Skeletal muscle satellite cell (primary cell): Measurements from ENCODE around the gene GPBAR1.
"Not testable (repeated sequence)": the region's sequence is repeated elsewhere in the genome, so short reads cannot be mapped to it uniquely, and the experiment has no call there.

ENCODE experiments used
- H3K27me3 ChIP-seq: 2 replicates; pipeline ENCODE4 v1.7.0; 2013; ENCODE audit warnings: low read length; ENCODE audit not compliant: control insufficient read depth, insufficient read depth
- H3K36me3 ChIP-seq: 2 replicates; pipeline ENCODE4 v1.7.0; 2013; ENCODE audit warnings: mild to moderate bottlenecking, control low read depth, low read length; ENCODE audit not compliant: insufficient read depth
- H3K4me1 ChIP-seq: 2 replicates; pipeline ENCODE4 v1.7.0; 2013; ENCODE audit warnings: low read length; ENCODE audit not compliant: control insufficient read depth, insufficient read depth
- H3K4me2 ChIP-seq: 2 replicates; pipeline ENCODE4 v1.7.0; 2013; ENCODE audit warnings: mild to moderate bottlenecking, low read length
- H3K4me3 ChIP-seq: 2 replicates; pipeline ENCODE4 v1.7.0; 2013; ENCODE audit warnings: low read length
- H3K9ac ChIP-seq: 2 replicates; pipeline ENCODE4 v1.7.0; 2013; ENCODE audit warnings: mild to moderate bottlenecking, low read depth, low read length, moderate library complexity
- H3K9me3 ChIP-seq: replicated peaks from 2 replicates; pipeline ENCODE4 v1.7.0; 2013; ENCODE audit warnings: mild to moderate bottlenecking, control low read depth, low read length

GPBAR1 gene

DNA sequence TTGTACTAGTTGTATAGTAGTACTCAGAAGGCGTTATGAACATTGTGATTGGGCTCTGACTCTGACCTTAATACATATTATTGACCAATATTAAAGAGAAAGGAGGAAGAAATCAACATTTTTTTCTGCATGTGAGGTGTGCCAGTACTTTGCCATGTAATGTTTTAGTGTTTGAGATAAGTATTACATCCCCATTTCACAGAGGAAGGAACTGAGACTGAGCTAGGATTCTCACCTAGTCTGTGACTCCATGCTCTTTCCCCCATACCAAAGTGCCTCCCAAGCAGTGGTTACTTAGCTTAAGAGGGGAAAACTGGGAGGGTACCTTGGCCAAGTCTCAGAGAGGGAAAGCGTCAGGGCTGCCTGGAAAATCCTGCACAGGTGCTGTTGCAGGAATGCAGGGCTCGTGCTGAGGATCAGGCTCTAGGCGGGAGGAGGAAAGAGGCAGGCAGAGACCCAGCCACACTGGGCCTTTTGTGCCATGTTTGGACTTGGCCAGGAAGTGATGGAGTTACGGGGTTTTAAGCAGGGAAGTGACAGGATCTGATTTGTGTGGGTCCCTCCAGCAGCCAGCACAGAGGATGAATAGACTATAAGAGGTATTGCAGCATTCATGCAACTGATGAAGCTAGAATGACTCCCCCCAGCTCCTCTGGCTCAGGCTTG, 11.2 kb downstream of the GPBAR1 start:
- H3K9ac ChIP-seq, result peak overlapping the region; percentile 87
- H3K4me3 ChIP-seq, result peak overlapping the region; percentile 91
- H3K27me3 ChIP-seq, result no peaks in the 10 kb centered on the region
- peaks cover 27% of the 10 kb centered on the region for H3K4me1 ChIP-seq
- peaks cover 43% of the 10 kb centered on the region for H3K36me3 ChIP-seq
- peak overlapping the region; percentile 86 for H3K4me2 ChIP-seq
- no peaks in the 10 kb centered on the region for H3K9me3 ChIP-seq

DNA sequence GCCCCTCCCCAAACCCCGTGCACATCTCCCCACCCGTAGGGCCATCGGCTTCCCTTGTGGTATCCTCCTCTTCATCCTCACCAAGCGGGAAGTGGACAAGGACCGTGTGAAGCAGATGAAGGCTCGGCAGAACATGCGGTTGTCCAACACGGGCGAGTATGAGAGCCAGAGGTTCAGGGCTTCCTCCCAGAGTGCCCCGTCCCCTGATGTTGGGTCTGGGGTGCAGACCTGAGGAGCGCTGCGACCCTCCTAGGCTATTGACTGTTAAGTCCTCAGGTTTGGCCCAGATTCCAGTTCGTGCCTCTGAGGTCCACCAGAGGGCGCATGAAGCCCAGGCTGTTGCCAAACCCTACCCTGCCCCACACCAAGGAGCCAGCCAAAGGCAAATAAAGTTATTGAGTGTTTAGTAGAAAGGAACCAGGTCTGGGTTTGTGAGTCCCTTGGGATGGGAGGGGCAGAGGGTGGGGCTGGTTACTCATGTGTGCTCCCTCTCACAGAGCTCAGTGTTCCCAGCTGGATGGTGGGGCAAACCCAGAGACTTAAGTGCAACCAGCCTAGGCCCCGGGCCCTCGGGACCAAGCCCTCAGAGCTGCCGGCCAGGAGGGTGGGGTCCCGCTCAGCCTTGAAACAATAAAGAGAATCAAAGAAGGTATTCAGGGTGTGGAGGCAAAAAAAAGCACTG, 11.9 kb downstream of the GPBAR1 start:
- Histone ChIP-seq H3K9me3 (no peaks in the 10 kb centered on the region), H3K27me3 (no peaks in the 10 kb centered on the region), H3K4me2 (peak overlapping the region; percentile 86), H3K4me1 (peaks cover 27% of the 10 kb centered on the region), H3K9ac (peak overlapping the region; percentile 19), H3K36me3 (peaks cover 46% of the 10 kb centered on the region), H3K4me3 (peak overlapping the region; percentile 36)

DNA sequence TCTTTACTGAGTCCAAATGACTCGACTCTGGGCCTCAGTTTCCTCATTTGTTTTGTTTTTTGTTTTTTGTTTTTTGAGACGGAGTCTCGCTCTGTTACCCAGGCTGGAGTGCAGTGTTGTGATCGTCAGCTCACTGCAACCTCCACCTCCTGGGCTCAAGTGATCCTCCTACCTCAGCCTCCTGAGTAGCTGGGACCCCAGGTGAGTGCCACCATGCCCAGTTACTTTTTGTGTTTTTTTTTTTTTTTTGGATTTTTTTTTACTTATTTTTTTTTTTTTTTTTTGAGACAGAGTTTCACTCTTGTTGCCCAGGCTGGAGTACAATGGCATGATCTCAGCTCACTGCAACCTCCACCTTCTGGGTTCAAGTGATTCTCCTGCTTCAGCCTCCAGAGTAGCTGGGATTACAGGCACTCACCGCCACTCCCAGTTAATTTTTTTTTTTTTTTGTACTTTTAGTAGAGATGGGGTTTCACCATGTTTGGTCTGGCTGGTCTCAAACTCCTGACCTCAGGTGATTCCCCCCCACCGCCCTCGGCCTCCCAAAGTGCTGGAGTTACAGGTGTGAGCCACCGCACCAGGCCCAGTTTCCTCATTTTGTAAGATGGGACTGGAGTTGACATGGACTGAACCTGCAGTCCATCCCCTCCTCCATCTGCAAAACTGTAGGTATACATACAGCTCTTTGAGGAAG, 12.5 kb downstream of the GPBAR1 start:
- Histone ChIP-seq H3K9ac (peak overlapping the region; percentile 18), H3K4me1 (peaks cover 27% of the 10 kb centered on the region), H3K36me3 (peaks cover 53% of the 10 kb centered on the region), H3K4me2 (peak overlapping the region; percentile 61)
- H3K27me3 ChIP-seq, H3K4me3 ChIP-seq, H3K9me3 ChIP-seq: not testable (repeated sequence)

DNA sequence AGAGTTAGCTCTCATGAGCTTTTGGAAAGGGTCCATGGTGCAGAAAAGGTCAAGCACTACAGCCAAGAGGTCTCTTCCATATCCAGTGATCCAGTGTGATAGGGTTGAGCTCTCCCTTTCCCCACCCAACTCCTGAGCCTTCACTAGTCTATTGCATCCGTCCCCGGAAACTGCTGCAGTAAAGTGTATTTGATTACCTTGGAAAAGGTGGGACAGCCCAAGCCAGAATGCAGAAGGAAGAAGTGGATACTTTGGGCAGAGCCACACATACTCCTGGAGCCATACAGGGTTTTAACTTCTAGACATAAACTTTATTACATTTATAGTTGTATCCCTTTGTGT, 13.1 kb downstream of the GPBAR1 start:
- Histone ChIP-seq H3K4me1 (peaks cover 26% of the 10 kb centered on the region), H3K9ac (no peak overlapping the region), H3K27me3 (no peaks in the 10 kb centered on the region), H3K4me2 (no peak overlapping the region), H3K36me3 (peaks cover 58% of the 10 kb centered on the region), H3K9me3 (no peaks in the 10 kb centered on the region), H3K4me3 (no peak overlapping the region)

DNA sequence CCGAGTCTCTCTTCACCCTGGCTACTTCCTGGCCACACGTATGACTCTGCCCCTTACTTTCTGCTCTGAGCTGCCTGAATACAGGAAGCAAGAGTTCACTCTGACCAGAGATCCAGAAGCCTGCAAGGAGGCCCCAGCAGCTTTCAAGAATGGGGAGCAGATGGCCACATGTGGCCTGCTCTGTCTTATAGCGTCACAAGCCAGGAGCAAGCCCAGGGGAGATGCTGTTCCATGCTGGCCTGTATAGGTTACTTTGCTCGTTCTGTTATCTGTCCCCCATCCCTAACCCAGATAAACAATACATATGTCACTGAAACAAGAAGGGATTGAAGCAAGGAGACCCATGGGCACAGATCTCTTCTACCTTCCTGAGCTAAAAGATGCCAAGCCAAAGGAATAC, 13.8 kb downstream of the GPBAR1 start:
- peaks cover 22% of the 10 kb centered on the region for H3K4me1 ChIP-seq
- no peak overlapping the region for H3K9ac ChIP-seq
- no peaks in the 10 kb centered on the region for H3K9me3 ChIP-seq
- no peaks in the 10 kb centered on the region for H3K27me3 ChIP-seq
- H3K4me3 ChIP-seq, result no peak overlapping the region
- H3K36me3 ChIP-seq, result peaks cover 61% of the 10 kb centered on the region
- H3K4me2 ChIP-seq, result no peak overlapping the region

DNA sequence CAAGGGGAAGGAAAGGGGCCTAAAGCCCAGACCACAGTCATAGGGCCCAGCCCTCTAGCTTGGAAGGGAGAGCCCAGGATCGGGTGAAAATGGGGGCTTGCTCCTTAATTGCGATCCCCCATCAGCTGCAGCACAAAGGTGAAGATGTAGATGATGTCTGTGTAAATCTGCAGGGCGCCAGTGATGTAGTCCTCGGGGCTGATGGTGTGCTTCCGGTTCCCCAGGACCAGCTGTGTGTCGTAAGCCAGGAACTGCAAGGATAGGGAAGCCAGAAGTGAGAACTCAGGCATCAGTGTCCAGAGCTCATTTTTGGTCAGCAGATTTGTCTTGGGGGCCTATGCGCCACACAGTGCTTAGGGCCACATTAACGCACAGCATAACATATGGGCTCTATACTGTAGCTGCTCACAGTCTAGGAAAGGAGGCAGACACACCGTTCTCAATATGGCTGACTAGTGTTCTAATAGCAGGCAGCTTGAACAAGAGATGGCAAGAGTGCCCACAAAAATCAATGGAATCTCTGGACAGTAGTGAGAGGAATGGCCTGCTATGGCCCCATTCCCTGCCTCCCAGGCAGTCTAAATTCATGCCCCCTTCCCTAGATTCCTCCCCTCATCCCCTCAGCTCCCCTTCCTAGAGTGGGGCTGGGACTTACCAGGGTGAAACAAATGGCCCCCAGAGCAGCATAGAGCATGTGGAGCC, 14.7 kb downstream of the GPBAR1 start:
- H3K4me2 ChIP-seq, result no peak overlapping the region
- no peaks in the 10 kb centered on the region for H3K27me3 ChIP-seq
- H3K9ac ChIP-seq, result no peak overlapping the region
- H3K36me3 ChIP-seq, result peaks cover 70% of the 10 kb centered on the region
- H3K9me3 ChIP-seq, result no peaks in the 10 kb centered on the region
- H3K4me3 ChIP-seq, result no peak overlapping the region
- peaks cover 22% of the 10 kb centered on the region for H3K4me1 ChIP-seq

DNA sequence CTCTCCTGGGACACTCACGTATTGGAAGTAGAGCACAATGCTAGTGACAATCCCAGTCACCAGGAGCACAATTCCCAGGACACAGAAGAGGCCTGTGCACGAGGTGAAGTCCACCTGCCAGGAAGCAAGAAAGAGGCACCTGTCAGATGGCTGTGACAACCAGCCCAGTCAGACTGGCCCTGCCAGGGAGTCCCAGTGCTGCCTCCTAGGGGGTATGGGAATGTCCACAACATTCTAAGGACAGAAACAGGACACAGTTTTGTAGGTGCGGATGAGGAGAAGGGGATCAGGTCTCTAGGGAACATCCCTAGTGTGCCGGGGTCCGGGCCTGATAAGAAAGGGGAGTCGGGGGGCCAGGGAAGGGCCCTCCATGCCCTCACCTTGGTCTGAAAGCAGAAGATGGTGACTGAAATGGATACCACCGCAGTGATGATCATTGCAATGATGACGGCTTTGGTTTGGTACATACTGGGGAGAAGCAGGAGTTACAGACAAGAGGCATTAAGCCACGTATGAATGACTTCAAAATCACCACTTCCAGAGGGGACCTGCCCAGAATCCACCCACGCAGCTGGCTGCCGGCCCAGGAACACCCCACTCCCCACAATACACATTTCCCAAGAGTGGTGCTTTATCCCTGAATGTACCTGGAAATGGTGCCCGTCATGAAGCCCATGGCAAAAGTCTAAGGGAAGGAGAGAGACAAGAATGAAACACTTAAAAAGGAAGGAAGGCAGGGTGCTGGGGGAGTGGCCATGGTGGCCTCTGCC, 16.4 kb downstream of the GPBAR1 start:
- no peaks in the 10 kb centered on the region for H3K9me3 ChIP-seq
- H3K4me1 ChIP-seq, result peaks cover 20% of the 10 kb centered on the region
- no peaks in the 10 kb centered on the region for H3K27me3 ChIP-seq
- H3K4me2 ChIP-seq, result no peak overlapping the region
- H3K36me3 ChIP-seq, result peaks cover 84% of the 10 kb centered on the region
- H3K4me3 ChIP-seq, result no peak overlapping the region
- no peak overlapping the region for H3K9ac ChIP-seq

DNA sequence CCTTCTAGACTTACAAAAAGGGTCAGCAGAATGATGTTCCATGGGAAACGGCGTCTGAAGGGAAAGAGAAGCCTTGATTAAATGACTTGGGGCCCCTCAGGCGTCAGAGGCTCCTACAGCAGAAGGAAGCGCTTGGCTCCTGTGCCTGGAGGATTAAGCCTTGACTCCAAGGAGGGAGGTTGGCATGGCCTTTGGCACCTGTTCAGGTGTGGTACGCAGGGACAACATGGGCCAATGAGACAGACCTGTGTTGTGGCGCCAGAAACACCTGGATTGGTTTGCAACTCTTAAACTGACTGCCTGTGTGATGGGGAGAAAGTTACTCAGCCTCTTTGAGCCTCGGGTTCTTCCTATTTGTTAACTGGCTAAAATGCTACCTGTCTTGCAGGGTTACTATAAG, 17.1 kb downstream of the GPBAR1 start:
- Histone ChIP-seq H3K9ac (no peak overlapping the region), H3K4me3 (no peak overlapping the region), H3K36me3 (peaks cover 86% of the 10 kb centered on the region), H3K9me3 (no peaks in the 10 kb centered on the region), H3K4me2 (no peak overlapping the region), H3K4me1 (peaks cover 21% of the 10 kb centered on the region), H3K27me3 (no peaks in the 10 kb centered on the region)

DNA sequence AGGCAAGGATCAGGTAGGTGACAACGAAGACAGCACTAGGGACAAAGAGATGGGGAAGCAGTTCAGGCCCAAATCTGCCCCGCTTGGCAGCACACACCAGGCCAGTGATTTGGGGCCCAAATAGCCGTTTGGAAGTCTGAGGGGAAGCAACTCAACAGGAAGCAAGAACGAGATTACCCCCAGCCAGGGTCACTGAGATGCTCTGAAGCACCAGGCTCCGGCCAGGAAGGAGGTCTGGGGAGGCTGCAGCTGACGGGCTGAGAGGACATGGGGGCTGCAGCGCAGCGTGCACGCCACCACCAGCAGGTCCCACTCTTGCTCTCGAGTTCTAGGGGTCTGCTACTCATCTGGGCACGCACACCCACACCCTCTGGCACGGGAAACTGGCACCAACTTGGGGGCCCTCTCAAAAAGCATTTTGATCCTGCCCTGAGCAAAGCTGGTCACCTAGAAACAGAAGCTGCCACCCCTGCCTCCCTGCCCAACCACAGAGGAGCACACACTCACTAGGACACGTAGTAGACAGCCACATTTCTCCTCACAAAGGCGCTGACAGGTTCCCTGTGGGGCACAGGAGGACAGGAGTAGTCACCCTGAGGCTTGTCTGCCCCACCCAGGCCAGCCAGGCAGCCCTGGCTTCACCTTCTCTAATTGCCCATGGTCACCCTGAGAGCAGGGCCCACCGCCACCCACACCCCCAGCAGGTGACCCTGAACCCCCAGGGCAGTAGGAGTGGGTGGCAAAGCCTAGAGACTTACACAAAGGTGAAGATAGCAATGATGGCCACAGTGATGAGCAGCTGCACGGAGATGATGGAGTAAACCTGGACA, 17.9 kb downstream of the GPBAR1 start:
- Histone ChIP-seq H3K27me3 (no peaks in the 10 kb centered on the region), H3K9me3 (no peaks in the 10 kb centered on the region), H3K9ac (no peak overlapping the region), H3K4me1 (peaks cover 26% of the 10 kb centered on the region), H3K4me2 (no peak overlapping the region), H3K36me3 (peaks cover 82% of the 10 kb centered on the region), H3K4me3 (no peak overlapping the region)

DNA sequence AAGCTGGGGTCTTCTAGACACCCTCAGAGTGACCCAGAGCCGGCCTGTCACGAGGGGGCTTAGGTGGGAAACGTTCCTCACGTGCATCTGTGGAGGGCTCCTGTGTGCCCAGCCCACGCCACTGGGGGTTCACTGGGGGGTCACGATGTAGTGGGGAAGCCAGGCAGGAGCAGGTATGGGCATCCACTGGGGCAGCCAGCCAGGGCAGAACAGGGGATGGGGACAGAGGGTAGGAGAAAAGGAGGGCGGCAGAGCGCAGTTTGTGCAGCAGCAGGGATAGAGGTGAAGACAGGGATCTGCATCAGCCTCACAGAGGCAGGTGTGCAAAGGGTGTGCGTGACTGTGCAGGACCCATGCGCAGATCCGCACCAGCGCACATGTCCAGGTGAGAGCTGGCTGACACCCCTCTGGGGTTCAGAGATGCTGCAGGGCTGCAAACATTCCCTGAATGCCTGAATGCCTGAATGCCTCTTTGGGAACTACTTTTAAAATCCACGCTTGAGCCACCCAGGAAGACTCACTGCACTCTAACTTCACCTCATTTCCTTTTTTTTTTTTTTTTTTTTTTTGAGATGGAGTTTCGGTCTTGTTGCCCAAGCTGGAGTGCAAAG, 19.6 kb downstream of the GPBAR1 start:
- Histone ChIP-seq H3K4me2 (no peak overlapping the region), H3K9me3 (no peaks in the 10 kb centered on the region), H3K4me1 (peaks cover 42% of the 10 kb centered on the region), H3K4me3 (no peak overlapping the region), H3K9ac (no peak overlapping the region), H3K27me3 (no peaks in the 10 kb centered on the region), H3K36me3 (peaks cover 67% of the 10 kb centered on the region)
